ENCODE measurements around the gene FOXL3. TPM values are rescaled to one million over a fixed set of nuclear protein-coding genes. Genes with fewer than 3 reads are reported as not detected.

Gene FOXL3
- total and polyA plus RNA-seq, 2 donors (not counting 1 experiment from before 2014, with no cell fraction given), result not detected

GRCh38 chr7:271266-272107 lies 18.5 kb upstream of the FOXL3 start:
- no peak overlapping the region for H2AFZ ChIP-seq (ENCODE audit: insufficient read depth, low read depth, low read length, poor library complexity, severe bottlenecking)
- DNase-seq (no peak), ATAC-seq (ENCODE audit: low read depth) (no peak)
- H3K4me2 ChIP-seq (replicated peaks; ENCODE audit: low read depth, low read length, poor library complexity, severe bottlenecking), result no peak overlapping the region
- H3K27me3 ChIP-seq (replicated peaks in 1 of 4; ENCODE audit: control extremely low read depth in 1 of 4, control insufficient read depth in 3 of 4, insufficient read depth in 4 of 4, low read length in 3 of 4), result peaks cover 0 to 3% (median 0%) of the 10 kb centered on the region in 4 experiments
- H3K27ac Mint-ChIP-seq, result no peak overlapping the region
- no peaks in the 10 kb centered on the region for H3K4me1 ChIP-seq (ENCODE audit: control insufficient read depth in 2 of 2, insufficient read depth in 2 of 2, low read length in 2 of 2)
- H3K4me3 Mint-ChIP-seq, result no peak overlapping the region
- no peak overlapping the region for H3K4me3 ChIP-seq (ENCODE audit: control extremely low read depth in 1 of 5, extremely low read depth in 1 of 5, insufficient read depth in 1 of 5, low read depth in 2 of 5, low read length in 4 of 5)
- intact Hi-C loops (cut with micrococcal nuclease), result no loop called here
- no peaks in the 10 kb centered on the region for H3K79me2 ChIP-seq (ENCODE audit: control insufficient read depth, insufficient read depth, low read length)
- POLR2A ChIA-PET, result no interaction called here
- peaks cover 0 to 47% (median 7%) of the 10 kb centered on the region in 3 donors for H3K9me3 ChIP-seq (ENCODE audit: control extremely low read depth in 1 of 3, control insufficient read depth in 2 of 3, insufficient read depth in 1 of 3, low read length in 2 of 3)
- peaks cover 6% of the 10 kb centered on the region for H3K9me3 Mint-ChIP-seq (ENCODE audit: insufficient read depth)
- 88% methylated on average over 8 of the region's 14 CpGs for WGBS (ENCODE audit: insufficient coverage)
- H4K20me1 ChIP-seq (ENCODE audit: control insufficient read depth, insufficient read depth, low read length, poor library complexity, severe bottlenecking), result no peaks in the 10 kb centered on the region
- TF ChIP-seq EZH2 (IDR thresholded peaks at IDR 0.05; ENCODE audit: borderline replicate concordance, insufficient read depth, low read depth, low read length, poor library complexity, severe bottlenecking) (no peak), CTCF (IDR thresholded peaks at IDR 0.05) (no peak)
- no peaks in the 10 kb centered on the region for H3K36me3 ChIP-seq (replicated peaks in 1 of 2; ENCODE audit: control extremely low read depth in 1 of 2, control insufficient read depth in 1 of 2, extremely low read depth in 1 of 2, insufficient read depth in 2 of 2, low read length in 1 of 2)
- CTCF ChIA-PET, result no interaction called here
- no peaks in the 10 kb centered on the region for H3K4me1 Mint-ChIP-seq
- no peaks in the 10 kb centered on the region for H3K27me3 Mint-ChIP-seq
- no peak overlapping the region for H3K9ac ChIP-seq (ENCODE audit: low read length)
- no peak overlapping the region for H3K27ac ChIP-seq (ENCODE audit: low read length in 2 of 2)

GRCh38 chr7:272108-272615 lies 17.8 kb upstream of the FOXL3 start:
- Histone ChIP-seq H3K4me3 (ENCODE audit: control extremely low read depth in 1 of 5, extremely low read depth in 1 of 5, insufficient read depth in 1 of 5, low read depth in 2 of 5, low read length in 4 of 5) (no peak overlapping the region), H3K9me3 (ENCODE audit: control extremely low read depth in 1 of 3, control insufficient read depth in 2 of 3, insufficient read depth in 1 of 3, low read length in 2 of 3) (peaks cover 0 to 44% (median 7%) of the 10 kb centered on the region in 3 donors), H3K27me3 (replicated peaks in 1 of 4; ENCODE audit: control extremely low read depth in 1 of 4, control insufficient read depth in 3 of 4, insufficient read depth in 4 of 4, low read length in 3 of 4) (peaks cover 0 to 5% (median 0%) of the 10 kb centered on the region in 4 experiments), H3K4me1 (ENCODE audit: control insufficient read depth in 2 of 2, insufficient read depth in 2 of 2, low read length in 2 of 2) (no peaks in the 10 kb centered on the region), H3K36me3 (replicated peaks in 1 of 2; ENCODE audit: control extremely low read depth in 1 of 2, control insufficient read depth in 1 of 2, extremely low read depth in 1 of 2, insufficient read depth in 2 of 2, low read length in 1 of 2) (no peaks in the 10 kb centered on the region), H3K4me2 (replicated peaks; ENCODE audit: low read depth, low read length, poor library complexity, severe bottlenecking) (no peak overlapping the region), H4K20me1 (ENCODE audit: control insufficient read depth, insufficient read depth, low read length, poor library complexity, severe bottlenecking) (no peaks in the 10 kb centered on the region), H3K27ac (ENCODE audit: low read length in 2 of 2) (no peak overlapping the region), H3K79me2 (ENCODE audit: control insufficient read depth, insufficient read depth, low read length) (no peaks in the 10 kb centered on the region), H2AFZ (ENCODE audit: insufficient read depth, low read depth, low read length, poor library complexity, severe bottlenecking) (no peak overlapping the region), H3K9ac (ENCODE audit: low read length) (no peak overlapping the region)
- no peak overlapping the region for H3K4me3 Mint-ChIP-seq
- peaks cover 1% of the 10 kb centered on the region for H3K27me3 Mint-ChIP-seq
- no peaks in the 10 kb centered on the region for H3K4me1 Mint-ChIP-seq
- H3K9me3 Mint-ChIP-seq (ENCODE audit: insufficient read depth), result peaks cover 7% of the 10 kb centered on the region
- DNase-seq (no peak), ATAC-seq (ENCODE audit: low read depth) (no peak)
- CTCF ChIA-PET, result no interaction called here
- WGBS (ENCODE audit: insufficient coverage), result 92% methylated on average over 15 of the region's 18 CpGs
- intact Hi-C loops (cut with micrococcal nuclease), result no loop called here
- TF ChIP-seq EZH2 (IDR thresholded peaks at IDR 0.05; ENCODE audit: borderline replicate concordance, insufficient read depth, low read depth, low read length, poor library complexity, severe bottlenecking) (no peak), CTCF (IDR thresholded peaks at IDR 0.05) (no peak)
- POLR2A ChIA-PET, result no interaction called here
- no peak overlapping the region for H3K27ac Mint-ChIP-seq
